ENCODE data around the gene HCST. TPM values are rescaled to one million over a fixed set of nuclear protein-coding genes. Genes with fewer than 3 reads are reported as not detected.

Gene HCST
- total and polyA plus RNA-seq, 7 donors: 1.1 to 4.7 (median 3.5) TPM

DNA sequence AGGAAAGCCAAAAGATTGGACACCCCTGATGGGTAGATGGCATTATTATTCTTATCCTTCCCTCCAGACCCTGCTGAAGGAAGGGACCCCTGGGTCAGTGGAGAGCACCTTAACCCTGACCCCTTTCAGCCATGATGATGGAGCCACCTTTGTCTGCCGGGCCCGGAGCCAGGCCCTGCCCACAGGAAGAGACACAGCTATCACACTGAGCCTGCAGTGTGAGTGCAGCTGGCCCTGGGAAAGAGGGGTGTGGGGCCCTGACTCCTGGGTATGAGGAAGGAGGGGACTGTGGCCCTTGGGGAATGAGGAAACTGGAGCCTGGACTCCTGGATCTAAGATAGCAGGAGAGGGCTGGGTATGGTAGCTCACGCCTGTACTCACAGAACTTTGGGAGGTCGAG lies 42.9 kb upstream of the HCST start:
- DNase-seq (no peak), ATAC-seq (no peak)
- WGBS, 3 donors: 70 to 76% (median 73%) methylated on average over 4 of the region's 4 CpGs
- TF ChIP-seq, protein P1, sequence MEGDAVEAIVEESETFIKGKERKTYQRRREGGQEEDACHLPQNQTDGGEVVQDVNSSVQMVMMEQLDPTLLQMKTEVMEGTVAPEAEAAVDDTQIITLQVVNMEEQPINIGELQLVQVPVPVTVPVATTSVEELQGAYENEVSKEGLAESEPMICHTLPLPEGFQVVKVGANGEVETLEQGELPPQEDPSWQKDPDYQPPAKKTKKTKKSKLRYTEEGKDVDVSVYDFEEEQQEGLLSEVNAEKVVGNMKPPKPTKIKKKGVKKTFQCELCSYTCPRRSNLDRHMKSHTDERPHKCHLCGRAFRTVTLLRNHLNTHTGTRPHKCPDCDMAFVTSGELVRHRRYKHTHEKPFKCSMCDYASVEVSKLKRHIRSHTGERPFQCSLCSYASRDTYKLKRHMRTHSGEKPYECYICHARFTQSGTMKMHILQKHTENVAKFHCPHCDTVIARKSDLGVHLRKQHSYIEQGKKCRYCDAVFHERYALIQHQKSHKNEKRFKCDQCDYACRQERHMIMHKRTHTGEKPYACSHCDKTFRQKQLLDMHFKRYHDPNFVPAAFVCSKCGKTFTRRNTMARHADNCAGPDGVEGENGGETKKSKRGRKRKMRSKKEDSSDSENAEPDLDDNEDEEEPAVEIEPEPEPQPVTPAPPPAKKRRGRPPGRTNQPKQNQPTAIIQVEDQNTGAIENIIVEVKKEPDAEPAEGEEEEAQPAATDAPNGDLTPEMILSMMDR (IDR thresholded peaks at IDR 0.05): no peak
- Histone ChIP-seq H3K27me3 (ENCODE audit: insufficient read depth in 3 of 3, low read length in 2 of 3) (peaks cover 0 to 82% (median 36%) of the 10 kb centered on the region in 3 donors), H3K36me3 (ENCODE audit: insufficient read depth in 1 of 2, low read depth in 1 of 2) (no peaks in the 10 kb centered on the region), H3K4me3 (no peak overlapping the region), H3K9me3 (no peaks in the 10 kb centered on the region), H3K27ac (no peak overlapping the region), H3K4me1 (no peaks in the 10 kb centered on the region)
- intact Hi-C loops (cut with DNase I): no loop called here

GRCh38 chr19:35860436-35860817 lies 41.9 kb upstream of the HCST start:
- H3K36me3 ChIP-seq (ENCODE audit: insufficient read depth in 1 of 2, low read depth in 1 of 2): no peaks in the 10 kb centered on the region
- H3K27me3 ChIP-seq (ENCODE audit: insufficient read depth in 3 of 3, low read length in 2 of 3): peaks cover 0 to 77% (median 36%) of the 10 kb centered on the region in 3 donors
- ATAC-seq: no peak
- TF ChIP-seq, protein P1 (IDR thresholded peaks at IDR 0.05): no peak
- WGBS, 3 donors: 22 to 29% (median 26%) methylated on average over 23 to 24 of the region's 24 CpGs
- H3K9me3 ChIP-seq: no peaks in the 10 kb centered on the region
- intact Hi-C loops (cut with DNase I): no loop called here
- no peaks in the 10 kb centered on the region for H3K4me1 ChIP-seq
- DNase-seq: no peak
- no peak overlapping the region for H3K4me3 ChIP-seq
- H3K27ac ChIP-seq: no peak overlapping the region

DNA sequence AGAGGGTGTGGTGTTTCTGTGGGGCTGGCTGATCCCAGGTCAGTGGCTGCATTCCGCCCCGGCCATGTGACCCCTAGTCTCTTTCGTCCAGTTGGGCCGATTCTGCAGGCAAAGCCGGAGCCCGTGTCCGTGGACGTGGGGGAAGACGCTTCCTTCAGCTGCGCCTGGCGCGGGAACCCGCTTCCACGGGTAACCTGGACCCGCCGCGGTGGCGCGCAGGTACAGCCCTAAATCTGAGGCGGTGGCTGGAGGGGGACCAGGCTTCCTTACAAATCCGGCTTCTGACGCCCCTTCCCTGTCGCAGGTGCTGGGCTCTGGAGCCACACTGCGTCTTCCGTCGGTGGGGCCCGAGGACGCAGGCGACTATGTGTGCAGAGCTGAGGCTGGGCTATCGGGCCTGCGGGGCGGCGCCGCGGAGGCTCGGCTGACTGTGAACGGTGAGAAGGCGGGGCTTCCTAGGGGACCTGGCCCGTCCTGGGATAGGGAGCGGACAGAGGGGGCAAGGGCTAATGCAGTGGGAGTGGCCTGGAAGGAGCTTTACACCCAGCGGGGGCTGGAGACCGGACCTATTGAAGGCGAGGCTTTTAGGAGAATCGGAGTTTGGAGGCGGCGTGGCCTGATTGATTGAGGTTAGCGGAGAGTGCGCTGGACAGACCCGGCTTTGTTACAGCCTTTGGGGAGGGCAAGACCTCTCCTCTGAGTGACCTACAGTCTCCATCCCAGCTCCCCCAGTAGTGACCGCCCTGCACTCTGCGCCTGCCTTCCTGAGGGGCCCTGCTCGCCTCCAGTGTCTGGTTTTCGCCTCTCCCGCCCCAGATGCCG lies 41.3 kb upstream of the HCST start:
- Histone ChIP-seq H3K27me3 (ENCODE audit: insufficient read depth in 3 of 3, low read length in 2 of 3) (peaks cover 0 to 79% (median 34%) of the 10 kb centered on the region in 3 donors), H3K4me1 (no peaks in the 10 kb centered on the region), H3K27ac (no peak overlapping the region), H3K4me3 (no peak overlapping the region), H3K9me3 (no peaks in the 10 kb centered on the region), H3K36me3 (ENCODE audit: insufficient read depth in 1 of 2, low read depth in 1 of 2) (no peaks in the 10 kb centered on the region)
- intact Hi-C loops (cut with DNase I): no loop called here
- ATAC-seq: no peak
- TF ChIP-seq, protein P1 (IDR thresholded peaks at IDR 0.05): no peak
- DNase-seq: no peak
- 18 to 35% (median 30%) methylated on average over 49 to 55 of the region's 55 CpGs for WGBS, 3 donors

GRCh38 chr19:35861640-35862160 lies 40.6 kb upstream of the HCST start:
- TF ChIP-seq, protein P1 (IDR thresholded peaks at IDR 0.05): no peak
- no peak for DNase-seq
- Histone ChIP-seq H3K36me3 (ENCODE audit: insufficient read depth in 1 of 2, low read depth in 1 of 2) (no peaks in the 10 kb centered on the region), H3K27ac (no peak overlapping the region), H3K4me1 (no peaks in the 10 kb centered on the region), H3K4me3 (no peak overlapping the region), H3K9me3 (no peaks in the 10 kb centered on the region), H3K27me3 (ENCODE audit: insufficient read depth in 3 of 3, low read length in 2 of 3) (peaks cover 0 to 79% (median 35%) of the 10 kb centered on the region in 3 donors)
- WGBS, 3 donors: 54 to 58% (median 57%) methylated on average over 19 of the region's 19 CpGs
- intact Hi-C loops (cut with DNase I): no loop called here
- ATAC-seq: no peak

Data from psoas muscle (tissue), 8 donors.